Measurements from ENCODE around the gene PP2D1. TPM values are rescaled to one million over a fixed set of nuclear protein-coding genes. Genes with fewer than 3 reads are reported as not detected.
A peak's percentile ranks its signal among the peaks of the same experiment; 100 is the strongest.

PP2D1 gene
- total and polyA plus RNA-seq, 9 of the 15 experiments (the other 6 are each of a cell fraction or from before 2014, with no cell fraction given): 0.07 to 0.10 TPM; not detected in 7

- no peak for TF ChIP-seq FUS (optimal IDR thresholded peaks at IDR 0.05; ENCODE audit: low read depth, low read length)
- TF ChIP-seq, protein P1, sequence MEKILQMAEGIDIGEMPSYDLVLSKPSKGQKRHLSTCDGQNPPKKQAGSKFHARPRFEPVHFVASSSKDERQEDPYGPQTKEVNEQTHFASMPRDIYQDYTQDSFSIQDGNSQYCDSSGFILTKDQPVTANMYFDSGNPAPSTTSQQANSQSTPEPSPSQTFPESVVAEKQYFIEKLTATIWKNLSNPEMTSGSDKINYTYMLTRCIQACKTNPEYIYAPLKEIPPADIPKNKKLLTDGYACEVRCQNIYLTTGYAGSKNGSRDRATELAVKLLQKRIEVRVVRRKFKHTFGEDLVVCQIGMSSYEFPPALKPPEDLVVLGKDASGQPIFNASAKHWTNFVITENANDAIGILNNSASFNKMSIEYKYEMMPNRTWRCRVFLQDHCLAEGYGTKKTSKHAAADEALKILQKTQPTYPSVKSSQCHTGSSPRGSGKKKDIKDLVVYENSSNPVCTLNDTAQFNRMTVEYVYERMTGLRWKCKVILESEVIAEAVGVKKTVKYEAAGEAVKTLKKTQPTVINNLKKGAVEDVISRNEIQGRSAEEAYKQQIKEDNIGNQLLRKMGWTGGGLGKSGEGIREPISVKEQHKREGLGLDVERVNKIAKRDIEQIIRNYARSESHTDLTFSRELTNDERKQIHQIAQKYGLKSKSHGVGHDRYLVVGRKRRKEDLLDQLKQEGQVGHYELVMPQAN (IDR thresholded peaks at IDR 0.05; ENCODE audit: borderline replicate concordance): peak; percentile 80; the same call in 1 of the 2 replicates
- no peak for TF ChIP-seq CHD4 (IDR thresholded peaks at IDR 0.05; ENCODE audit: insufficient read depth, insufficient replicate concordance, low read depth, low read length, poor library complexity, severe bottlenecking)
- no peak for TF ChIP-seq BRD9 (IDR thresholded peaks at IDR 0.05; ENCODE audit: low read depth, partially characterized antibody)
- TF ChIP-seq TEAD4 (IDR thresholded peaks at IDR 0.05; ENCODE audit: low read length): no peak
- TF ChIP-seq TEAD4 (CRISPR knock-in tag; IDR thresholded peaks at IDR 0.05; ENCODE audit: borderline replicate concordance): peak; percentile 70; the same call in 1 of the 2 replicates
- peak; percentile 96 for TF ChIP-seq RBM25 (IDR thresholded peaks at IDR 0.05; ENCODE audit: low read depth, low read length, severe bottlenecking)
- TF ChIP-seq KAT8 (IDR thresholded peaks at IDR 0.05; ENCODE audit: low read depth): no peak
- no peak for TF ChIP-seq ZBTB8A (IDR thresholded peaks at IDR 0.05; ENCODE audit: partially characterized antibody)
- TF ChIP-seq RBM34 (IDR thresholded peaks at IDR 0.05; ENCODE audit: borderline replicate concordance, insufficient read depth, low read length): 0 out of 2 replicates have a peak, but pooled peaks have one; percentile 54
- TF ChIP-seq, protein P2, sequence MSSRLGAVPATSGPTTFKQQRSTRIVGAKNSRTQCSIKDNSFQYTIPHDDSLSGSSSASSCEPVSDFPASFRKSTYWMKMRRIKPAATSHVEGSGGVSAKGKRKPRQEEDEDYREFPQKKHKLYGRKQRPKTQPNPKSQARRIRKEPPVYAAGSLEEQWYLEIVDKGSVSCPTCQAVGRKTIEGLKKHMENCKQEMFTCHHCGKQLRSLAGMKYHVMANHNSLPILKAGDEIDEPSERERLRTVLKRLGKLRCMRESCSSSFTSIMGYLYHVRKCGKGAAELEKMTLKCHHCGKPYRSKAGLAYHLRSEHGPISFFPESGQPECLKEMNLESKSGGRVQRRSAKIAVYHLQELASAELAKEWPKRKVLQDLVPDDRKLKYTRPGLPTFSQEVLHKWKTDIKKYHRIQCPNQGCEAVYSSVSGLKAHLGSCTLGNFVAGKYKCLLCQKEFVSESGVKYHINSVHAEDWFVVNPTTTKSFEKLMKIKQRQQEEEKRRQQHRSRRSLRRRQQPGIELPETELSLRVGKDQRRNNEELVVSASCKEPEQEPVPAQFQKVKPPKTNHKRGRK (tag; IDR thresholded peaks at IDR 0.05): no peak
- TF ChIP-seq HDAC2 (IDR thresholded peaks at IDR 0.05): 0 out of 2 replicates have a peak, but pooled peaks have one; percentile 35
- TF ChIP-seq SRF (CRISPR knock-in tag; IDR thresholded peaks at IDR 0.05): 0 out of 4 replicates have a peak, but pooled peaks of 1 of the 2 experiments have one; percentile 45
- TF ChIP-seq SRSF9 (IDR thresholded peaks at IDR 0.05; ENCODE audit: borderline replicate concordance, low read depth, low read length): no peak
- no peak; the same call in 1 of the 2 replicates for TF ChIP-seq ZNF766 (CRISPR knock-in tag; conservative IDR thresholded peaks at IDR 0.05)
- TF ChIP-seq TARDBP (IDR thresholded peaks at IDR 0.05): peak; percentile 54
- TF ChIP-seq ZFPM2 (CRISPR knock-in tag; IDR thresholded peaks at IDR 0.05): no peak
- peak; percentile 84; the same call in 1 of the 2 replicates for TF ChIP-seq PHF8 (IDR thresholded peaks at IDR 0.05; ENCODE audit: borderline replicate concordance, low read length)
- peak; percentile 95 for TF ChIP-seq POLR2B (IDR thresholded peaks at IDR 0.05; ENCODE audit: low read depth, partially characterized antibody)
- TF ChIP-seq ZNF324 (CRISPR knock-in tag; IDR thresholded peaks at IDR 0.05): no peak
- no peak for TF ChIP-seq ZNF134 (CRISPR knock-in tag; conservative IDR thresholded peaks at IDR 0.05)
- TF ChIP-seq ZNF41 (CRISPR knock-in tag; conservative IDR thresholded peaks at IDR 0.05): no peak
- TF ChIP-seq TFAM (CRISPR knock-in tag; conservative IDR thresholded peaks at IDR 0.05): no peak
- TF ChIP-seq MCM7 (IDR thresholded peaks at IDR 0.05): no peak
- TF ChIP-seq ZNF140 (CRISPR knock-in tag; IDR thresholded peaks at IDR 0.05): no peak
- peak; percentile 76; the same call in 1 of the 2 replicates for TF ChIP-seq ZNF644 (tag; IDR thresholded peaks at IDR 0.05; ENCODE audit: low read depth)
- TF ChIP-seq ETS2 (tag; IDR thresholded peaks at IDR 0.05; ENCODE audit: borderline replicate concordance, poor library complexity, severe bottlenecking): no peak
These were observed 65.1 kb downstream of the PP2D1 start, which contains the start of gene RAB5A (continued) for GRCh38 chr3:19946832-19947548.

All from K562 (cell line).